Measurements from ENCODE around the gene DHX29.

The DHX29 gene

DNA sequence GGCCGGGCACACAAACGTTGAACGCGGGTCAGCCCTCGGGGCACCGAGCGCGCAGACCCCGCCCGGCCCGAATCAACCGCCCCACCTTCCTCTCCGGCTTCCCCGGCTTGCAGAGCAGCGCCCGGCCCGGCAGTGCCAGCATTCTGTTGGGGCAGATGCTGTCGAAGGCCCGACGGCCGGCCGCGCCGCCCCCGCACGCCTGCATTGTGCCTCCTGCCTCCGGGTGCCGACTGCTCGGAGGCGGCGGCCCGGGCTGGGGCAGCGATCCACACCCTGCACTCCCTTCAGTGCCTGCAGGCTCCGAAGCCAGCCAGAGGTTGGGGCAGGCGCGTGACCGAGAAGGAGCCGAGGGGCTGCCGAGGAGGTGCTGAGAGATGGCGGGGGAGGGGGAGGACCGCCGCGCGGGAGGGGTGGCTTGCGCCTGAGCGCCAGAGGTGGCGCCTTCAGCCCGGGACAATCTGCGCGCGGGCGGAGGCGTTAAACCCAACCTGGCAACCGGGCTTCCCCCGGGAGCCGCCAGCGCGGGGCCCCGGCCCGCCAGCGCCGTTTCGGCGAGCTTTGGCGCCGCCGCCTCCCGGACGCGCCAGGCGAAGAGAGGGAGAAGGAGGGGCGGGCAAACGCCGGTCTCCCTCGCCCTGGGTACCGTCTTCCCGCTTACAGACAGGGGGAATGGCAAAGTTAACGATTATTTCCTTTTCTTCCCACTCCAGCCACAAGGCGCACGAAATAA, 80.4 kb downstream of the DHX29 start, which contains the start of gene MCIDAS:
MCIDAS (minus strand) TSS at position 382 of the 730 bp plus-strand sequence; CDS start at position 205, 177 bp downstream.
- TF ChIP-seq EGR1 (IDR thresholded peaks at IDR 0.05) (peak; percentile 92), ZBTB7A (IDR thresholded peaks at IDR 0.05; ENCODE audit: low read depth) (peak; percentile 18; the same call in 1 of the 2 replicates), TEAD4 (IDR thresholded peaks at IDR 0.05) (no peak), TCF12 (IDR thresholded peaks at IDR 0.05; ENCODE audit: low read depth) (peak; percentile 49; the same call in 1 of the 2 replicates), NFIC (IDR thresholded peaks at IDR 0.05) (no peak; the same call in 1 of the 2 replicates), TAF1 (IDR thresholded peaks at IDR 0.05; ENCODE audit: low read depth) (peak; percentile 14; the same call in 1 of the 2 replicates), RAD21 (IDR thresholded peaks at IDR 0.05; ENCODE audit: low read depth) (peak; percentile 16; the same call in 1 of the 2 replicates)
- TF ChIP-seq, protein P1, sequence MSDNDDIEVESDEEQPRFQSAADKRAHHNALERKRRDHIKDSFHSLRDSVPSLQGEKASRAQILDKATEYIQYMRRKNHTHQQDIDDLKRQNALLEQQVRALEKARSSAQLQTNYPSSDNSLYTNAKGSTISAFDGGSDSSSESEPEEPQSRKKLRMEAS (IDR thresholded peaks at IDR 0.05): peak; percentile 5

DNA sequence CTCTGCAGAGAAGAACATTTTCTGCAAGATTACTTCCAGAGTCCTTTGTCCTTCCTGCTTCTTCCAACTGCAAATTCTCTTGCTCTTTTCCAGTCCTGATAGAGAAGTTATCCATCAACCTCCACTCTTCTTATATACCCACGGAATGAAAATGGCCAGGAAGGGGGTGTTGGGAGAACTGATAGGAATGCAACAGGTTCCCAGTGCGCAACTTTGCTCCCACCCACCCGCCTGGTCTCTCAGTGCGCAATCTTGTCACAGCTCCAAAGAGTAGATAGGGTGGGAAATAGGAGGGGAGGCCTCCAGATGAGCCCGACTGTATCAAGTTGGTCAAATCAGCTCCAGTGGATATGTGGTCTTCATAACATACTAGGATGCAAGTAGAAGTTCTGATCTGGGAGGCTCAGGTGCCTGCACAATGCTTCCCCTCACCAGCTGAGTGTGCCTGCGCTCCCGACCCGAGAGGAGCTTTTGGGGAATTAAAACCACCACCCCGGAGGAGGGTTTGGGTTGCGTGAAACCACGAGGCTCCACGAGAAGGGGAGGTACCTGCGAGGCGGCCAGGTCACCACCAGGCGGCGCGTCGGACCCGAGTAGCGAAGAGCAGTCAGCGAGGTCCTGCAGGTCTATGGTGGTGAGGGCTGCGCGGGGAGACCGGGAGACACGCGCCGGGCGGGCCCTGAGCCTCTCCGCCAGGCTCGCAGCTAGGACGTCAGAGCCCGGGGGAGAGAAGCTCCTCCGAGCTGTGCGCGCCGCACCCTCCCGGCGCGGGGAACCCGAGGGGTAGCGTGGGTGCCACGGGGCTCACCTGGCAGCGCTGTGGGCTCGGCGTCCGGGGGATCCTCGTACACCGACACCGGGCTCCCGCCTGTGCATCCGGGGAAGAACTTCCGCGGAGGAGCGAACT, 81.2 kb downstream of the DHX29 start:
- TF ChIP-seq, protein P2, sequence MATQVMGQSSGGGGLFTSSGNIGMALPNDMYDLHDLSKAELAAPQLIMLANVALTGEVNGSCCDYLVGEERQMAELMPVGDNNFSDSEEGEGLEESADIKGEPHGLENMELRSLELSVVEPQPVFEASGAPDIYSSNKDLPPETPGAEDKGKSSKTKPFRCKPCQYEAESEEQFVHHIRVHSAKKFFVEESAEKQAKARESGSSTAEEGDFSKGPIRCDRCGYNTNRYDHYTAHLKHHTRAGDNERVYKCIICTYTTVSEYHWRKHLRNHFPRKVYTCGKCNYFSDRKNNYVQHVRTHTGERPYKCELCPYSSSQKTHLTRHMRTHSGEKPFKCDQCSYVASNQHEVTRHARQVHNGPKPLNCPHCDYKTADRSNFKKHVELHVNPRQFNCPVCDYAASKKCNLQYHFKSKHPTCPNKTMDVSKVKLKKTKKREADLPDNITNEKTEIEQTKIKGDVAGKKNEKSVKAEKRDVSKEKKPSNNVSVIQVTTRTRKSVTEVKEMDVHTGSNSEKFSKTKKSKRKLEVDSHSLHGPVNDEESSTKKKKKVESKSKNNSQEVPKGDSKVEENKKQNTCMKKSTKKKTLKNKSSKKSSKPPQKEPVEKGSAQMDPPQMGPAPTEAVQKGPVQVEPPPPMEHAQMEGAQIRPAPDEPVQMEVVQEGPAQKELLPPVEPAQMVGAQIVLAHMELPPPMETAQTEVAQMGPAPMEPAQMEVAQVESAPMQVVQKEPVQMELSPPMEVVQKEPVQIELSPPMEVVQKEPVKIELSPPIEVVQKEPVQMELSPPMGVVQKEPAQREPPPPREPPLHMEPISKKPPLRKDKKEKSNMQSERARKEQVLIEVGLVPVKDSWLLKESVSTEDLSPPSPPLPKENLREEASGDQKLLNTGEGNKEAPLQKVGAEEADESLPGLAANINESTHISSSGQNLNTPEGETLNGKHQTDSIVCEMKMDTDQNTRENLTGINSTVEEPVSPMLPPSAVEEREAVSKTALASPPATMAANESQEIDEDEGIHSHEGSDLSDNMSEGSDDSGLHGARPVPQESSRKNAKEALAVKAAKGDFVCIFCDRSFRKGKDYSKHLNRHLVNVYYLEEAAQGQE (IDR thresholded peaks at IDR 0.05; ENCODE audit: low read depth): no peak
- TF ChIP-seq CEBPB (IDR thresholded peaks at IDR 0.05) (no peak), YY1 (IDR thresholded peaks at IDR 0.05; ENCODE audit: low read depth) (peak; percentile 50; the same call in 1 of the 2 replicates), NFIC (IDR thresholded peaks at IDR 0.05) (no peak), TAF1 (IDR thresholded peaks at IDR 0.05; ENCODE audit: low read depth) (peak; percentile 56; the same call in 1 of the 2 replicates), ZBTB7A (IDR thresholded peaks at IDR 0.05; ENCODE audit: low read depth) (0 out of 2 replicates have a peak, but pooled peaks have one; percentile 20), RAD21 (IDR thresholded peaks at IDR 0.05; ENCODE audit: low read depth) (peak; percentile 87), TCF12 (IDR thresholded peaks at IDR 0.05; ENCODE audit: low read depth) (no peak), TEAD4 (IDR thresholded peaks at IDR 0.05) (no peak)
- TF ChIP-seq, protein P3, sequence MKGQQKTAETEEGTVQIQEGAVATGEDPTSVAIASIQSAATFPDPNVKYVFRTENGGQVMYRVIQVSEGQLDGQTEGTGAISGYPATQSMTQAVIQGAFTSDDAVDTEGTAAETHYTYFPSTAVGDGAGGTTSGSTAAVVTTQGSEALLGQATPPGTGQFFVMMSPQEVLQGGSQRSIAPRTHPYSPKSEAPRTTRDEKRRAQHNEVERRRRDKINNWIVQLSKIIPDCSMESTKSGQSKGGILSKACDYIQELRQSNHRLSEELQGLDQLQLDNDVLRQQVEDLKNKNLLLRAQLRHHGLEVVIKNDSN (IDR thresholded peaks at IDR 0.05): peak; percentile 47; the same call in 1 of the 2 replicates
- TF ChIP-seq, protein P1 (IDR thresholded peaks at IDR 0.05): peak; percentile 82

DNA sequence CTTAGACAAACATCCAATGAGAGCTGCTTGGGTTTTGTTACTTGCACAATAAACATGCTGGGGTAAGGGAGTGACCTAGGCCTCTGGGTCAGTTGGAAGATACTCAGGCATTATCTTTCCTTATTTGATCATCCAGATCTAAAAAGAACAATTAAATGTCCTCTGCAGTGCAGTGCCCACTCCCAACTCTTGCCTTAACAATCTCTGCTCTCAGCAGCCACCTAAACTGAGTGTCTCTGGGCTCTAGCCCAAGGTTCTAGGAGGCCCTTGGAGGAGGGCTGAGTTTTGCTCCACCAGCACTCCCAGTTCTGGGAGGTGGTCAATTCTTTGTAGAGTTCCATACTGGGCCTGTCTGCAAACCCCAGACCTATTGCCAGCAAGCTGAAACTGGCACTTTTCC, 82.1 kb downstream of the DHX29 start:
- no peak for TF ChIP-seq CEBPB (IDR thresholded peaks at IDR 0.05)
- TF ChIP-seq TAF1 (IDR thresholded peaks at IDR 0.05; ENCODE audit: low read depth): no peak
- no peak for TF ChIP-seq TCF12 (IDR thresholded peaks at IDR 0.05; ENCODE audit: low read depth)
- TF ChIP-seq, protein P1 (IDR thresholded peaks at IDR 0.05): no peak
- TF ChIP-seq EGR1 (IDR thresholded peaks at IDR 0.05): no peak

DNA sequence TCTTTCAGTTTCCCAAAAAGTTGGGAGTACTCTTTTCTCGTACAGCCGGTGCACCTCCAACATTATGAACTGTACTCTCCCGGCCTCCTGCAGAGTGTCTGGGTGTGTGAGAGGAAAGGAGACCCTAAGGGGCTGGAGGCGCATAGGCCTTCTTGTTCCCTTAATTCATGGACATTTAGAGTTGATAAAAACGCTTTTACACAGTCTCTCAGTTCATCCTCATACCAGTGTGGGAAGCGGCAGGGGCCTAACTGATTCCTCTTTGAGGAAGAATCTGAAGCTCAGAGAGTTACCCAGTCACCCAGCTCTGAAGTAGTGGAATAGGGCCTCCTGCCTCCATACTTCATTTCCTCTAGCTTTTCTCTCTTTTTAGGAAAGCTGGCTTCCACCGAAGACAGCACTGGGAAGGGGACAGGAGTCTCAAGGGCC, 83.7 kb downstream of the DHX29 start:
- TF ChIP-seq CEBPB (IDR thresholded peaks at IDR 0.05) (no peak), FOXM1 (IDR thresholded peaks at IDR 0.05; ENCODE audit: borderline replicate concordance, low read depth) (no peak), EGR1 (IDR thresholded peaks at IDR 0.05) (no peak), NFIC (IDR thresholded peaks at IDR 0.05) (no peak), ZBTB7A (IDR thresholded peaks at IDR 0.05; ENCODE audit: low read depth) (no peak), CREB1 (IDR thresholded peaks at IDR 0.05; ENCODE audit: low read depth) (no peak), TCF12 (IDR thresholded peaks at IDR 0.05; ENCODE audit: low read depth) (no peak), YY1 (IDR thresholded peaks at IDR 0.05; ENCODE audit: low read depth) (no peak), TAF1 (IDR thresholded peaks at IDR 0.05; ENCODE audit: low read depth) (no peak), RAD21 (IDR thresholded peaks at IDR 0.05; ENCODE audit: low read depth) (no peak), TEAD4 (IDR thresholded peaks at IDR 0.05) (no peak), EP300 (IDR thresholded peaks at IDR 0.05; ENCODE audit: borderline replicate concordance) (no peak)
- TF ChIP-seq, protein P2 (IDR thresholded peaks at IDR 0.05; ENCODE audit: low read depth): no peak
- TF ChIP-seq, protein P3 (IDR thresholded peaks at IDR 0.05): no peak
- TF ChIP-seq, protein P1 (IDR thresholded peaks at IDR 0.05): no peak

Measured in Ishikawa (cell line).